NCI-H345 treated with DMSO at 0.1 percent for 48 hours (cell line): Measurements from ENCODE around the gene TMEM106C.

Experiments used
- DNase-seq: peaks from one replicate; lab custom pipeline; 2025; ENCODE audit not compliant: unreplicated experiment; lab: John Stamatoyannopoulos, UW

TMEM106C gene

GRCh38 chr12:47992776-47993175 lies 29.4 kb downstream of the TMEM106C start:
- no peak for DNase-seq

DNA sequence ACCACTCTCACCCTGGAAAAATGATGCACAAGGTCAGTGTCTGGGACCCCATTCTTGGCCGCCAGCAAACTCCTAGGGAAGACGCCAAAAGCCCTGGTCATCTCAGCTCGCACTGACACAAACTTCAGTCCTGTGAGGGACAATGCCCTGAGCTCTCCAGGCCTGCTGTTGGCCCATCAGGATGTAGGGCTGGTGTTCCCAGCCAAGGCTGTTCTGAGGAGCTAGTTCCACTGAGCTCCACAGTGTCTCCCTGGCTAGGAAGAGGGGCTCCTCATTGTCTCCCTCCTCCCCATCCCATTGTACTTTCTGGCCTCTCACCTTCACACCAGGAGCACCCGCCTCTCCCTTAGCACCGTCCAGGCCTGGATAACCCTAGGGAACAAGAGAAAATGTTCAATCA lies 30.1 kb downstream of the TMEM106C start:
- no peak for DNase-seq

DNA sequence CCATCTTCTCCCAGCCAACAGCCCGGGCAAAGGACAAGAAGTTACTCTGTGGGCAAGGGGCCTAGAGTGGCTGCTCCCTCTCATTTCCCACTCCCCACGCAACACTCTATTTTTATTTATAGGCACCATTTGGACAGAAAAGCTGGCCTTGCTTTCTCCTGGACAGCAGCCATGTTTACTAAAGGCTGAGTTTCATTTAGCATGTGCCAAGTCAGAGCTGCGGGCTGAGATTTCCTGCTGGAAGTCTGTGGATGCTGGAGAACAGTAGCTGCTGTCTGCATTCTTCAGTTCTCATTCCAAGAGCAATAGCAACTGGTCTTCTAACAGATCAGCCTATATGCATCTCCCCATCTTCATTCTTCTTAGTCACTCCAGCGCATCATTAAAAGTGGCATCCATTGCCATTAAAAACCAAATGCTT lies 32.6 kb downstream of the TMEM106C start:
- DNase-seq = no peak

DNA sequence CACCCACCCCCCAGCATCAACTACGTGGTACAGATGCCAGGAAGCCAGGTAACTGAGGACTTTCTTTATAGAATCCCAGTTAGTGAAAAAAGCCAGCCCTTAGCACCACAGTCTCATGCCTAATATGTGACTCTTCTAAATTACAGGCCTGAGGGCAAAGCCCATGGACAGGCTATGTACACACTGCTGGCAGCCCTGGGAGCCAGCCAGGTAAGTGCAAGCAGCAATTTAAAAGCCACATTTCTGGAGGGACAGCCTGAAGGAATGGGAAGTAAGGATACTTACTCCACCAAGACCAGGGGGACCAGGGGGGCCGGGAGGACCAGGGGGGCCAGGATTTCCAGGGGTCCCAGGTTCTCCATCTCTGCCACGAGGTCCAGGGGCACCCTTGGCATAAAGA lies 33.9 kb downstream of the TMEM106C start:
- no peak for DNase-seq

GRCh38 chr12:47999816-48000215 lies 36.4 kb downstream of the TMEM106C start:
- no peak for DNase-seq

DNA sequence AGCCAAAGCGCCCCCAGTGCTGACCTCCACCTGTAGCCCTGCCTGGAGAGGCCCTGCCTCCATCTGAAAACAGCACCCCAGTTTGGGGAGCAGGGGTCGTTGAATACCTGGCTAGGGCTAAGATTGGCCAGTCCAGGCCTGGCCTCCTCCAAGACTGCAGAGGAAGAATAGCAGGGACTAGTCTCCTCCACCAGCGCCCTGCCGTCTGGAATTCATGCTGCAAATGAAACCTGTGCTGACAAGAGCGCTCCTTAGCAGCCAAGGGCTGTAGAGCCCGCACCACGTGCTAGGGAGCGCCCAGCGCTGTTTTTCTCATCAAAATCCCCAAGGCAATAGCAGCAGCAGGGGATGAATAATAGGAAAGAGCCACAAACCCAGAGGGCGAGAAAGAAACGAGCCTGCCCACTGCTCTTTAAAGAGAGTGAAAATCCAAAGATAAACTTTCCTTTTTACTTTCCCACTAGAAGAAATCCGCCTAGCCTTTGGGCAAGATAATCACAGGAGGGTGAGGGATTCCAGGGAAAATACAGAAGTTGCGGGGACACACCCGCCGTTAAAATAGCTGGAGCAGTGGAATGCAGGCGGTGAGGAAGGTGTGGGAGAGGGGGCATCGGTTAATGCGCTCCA lies 37.6 kb downstream of the TMEM106C start:
- no peak for DNase-seq

DNA sequence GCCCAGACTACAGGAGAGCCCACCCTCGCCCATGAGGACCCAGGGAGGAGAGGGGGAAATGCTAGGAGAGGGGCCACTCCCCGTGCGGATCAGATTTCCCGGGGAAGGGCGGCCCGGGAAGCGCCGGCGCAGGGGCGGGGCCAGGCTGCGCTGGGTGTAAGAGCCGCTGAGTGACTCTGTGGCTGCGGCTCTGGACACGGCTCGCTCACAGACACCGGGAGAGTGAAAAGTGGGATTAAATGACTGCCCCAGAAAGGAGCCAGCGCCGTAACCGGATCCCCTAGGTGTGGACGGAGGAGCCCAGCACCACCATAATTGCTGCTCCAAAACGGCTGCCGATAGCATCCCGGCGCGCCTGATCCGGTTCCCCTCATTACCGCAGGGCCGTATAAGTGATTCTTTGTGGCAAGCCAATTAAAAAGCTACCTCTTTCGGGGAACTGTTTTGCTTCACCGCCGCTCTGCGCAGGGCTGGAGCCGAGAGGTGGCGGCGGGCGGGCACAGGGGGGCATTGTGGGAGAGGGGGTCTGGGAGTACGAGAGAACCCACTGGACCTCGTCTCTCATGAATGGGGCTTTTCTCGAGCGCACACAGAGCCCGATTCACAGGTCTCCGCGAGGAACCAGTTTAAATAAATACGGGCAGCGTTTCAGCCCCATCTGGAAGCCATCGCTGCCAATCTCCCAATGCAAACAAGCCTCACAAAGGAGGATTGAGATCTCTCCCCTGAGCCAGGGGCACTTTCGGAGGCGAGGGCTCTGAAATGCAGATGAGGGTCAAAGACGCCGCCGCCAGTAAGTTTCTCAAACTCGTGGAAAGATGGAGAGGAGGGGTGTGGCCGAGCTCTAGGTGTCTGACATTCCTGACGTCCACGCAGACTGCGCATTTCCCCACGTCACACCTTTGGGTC lies 38.4 kb downstream of the TMEM106C start:
- DNase-seq = no peak

- DNase-seq = no peak
Measured at GRCh38 chr12:48002414-48002730, 39.0 kb downstream of the TMEM106C start.

- no peak for DNase-seq
Measured at GRCh38 chr12:48002773-48003218, 39.4 kb downstream of the TMEM106C start.

DNA sequence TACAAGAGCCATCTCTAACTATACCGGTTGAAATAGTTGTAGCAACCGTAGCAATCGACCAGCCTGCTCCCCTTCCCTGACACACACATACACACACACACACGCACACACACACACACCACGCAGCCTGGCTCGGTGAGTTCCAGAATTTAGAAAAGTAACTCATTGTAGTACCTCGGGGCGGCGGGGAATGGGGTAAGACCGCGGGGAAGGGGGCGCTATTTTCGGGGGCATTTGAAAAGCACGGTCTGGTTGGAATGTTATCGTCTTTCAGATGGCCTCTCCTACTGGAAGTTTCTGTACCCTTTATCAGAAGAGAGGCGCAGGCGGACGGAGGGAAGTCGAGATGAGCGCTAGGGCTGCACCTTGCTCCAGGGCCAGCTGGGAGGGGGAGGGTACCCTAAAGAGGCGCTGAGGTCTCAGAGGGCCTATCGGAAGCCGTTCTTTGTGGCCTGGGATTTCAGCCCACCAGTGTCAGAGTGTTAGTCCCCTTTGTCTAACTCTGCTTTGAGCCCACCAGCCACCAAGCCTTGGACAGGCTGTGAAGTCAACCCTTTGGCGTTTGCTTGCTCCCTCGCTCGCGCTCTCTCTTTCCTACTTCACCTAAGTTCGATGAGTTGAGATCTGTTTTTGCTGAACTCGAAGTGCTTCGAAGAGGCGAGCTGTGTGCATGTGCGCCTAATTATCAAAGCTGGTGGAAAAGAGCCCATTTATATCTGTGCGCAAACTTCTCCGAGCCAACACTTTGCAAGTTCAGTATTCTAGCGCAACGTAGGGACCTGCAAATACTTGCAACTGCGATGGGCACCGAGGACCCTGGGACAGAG lies 40.0 kb downstream of the TMEM106C start:
- DNase-seq = no peak

GRCh38 chr12:48004053-48004941 lies 40.9 kb downstream of the TMEM106C start, which contains the start of gene COL2A1:
Gene COL2A1 (minus strand): TSS chr12:48004476. CDS start chr12:48004321, 155 bp downstream.
- DNase-seq = no peak

DNA sequence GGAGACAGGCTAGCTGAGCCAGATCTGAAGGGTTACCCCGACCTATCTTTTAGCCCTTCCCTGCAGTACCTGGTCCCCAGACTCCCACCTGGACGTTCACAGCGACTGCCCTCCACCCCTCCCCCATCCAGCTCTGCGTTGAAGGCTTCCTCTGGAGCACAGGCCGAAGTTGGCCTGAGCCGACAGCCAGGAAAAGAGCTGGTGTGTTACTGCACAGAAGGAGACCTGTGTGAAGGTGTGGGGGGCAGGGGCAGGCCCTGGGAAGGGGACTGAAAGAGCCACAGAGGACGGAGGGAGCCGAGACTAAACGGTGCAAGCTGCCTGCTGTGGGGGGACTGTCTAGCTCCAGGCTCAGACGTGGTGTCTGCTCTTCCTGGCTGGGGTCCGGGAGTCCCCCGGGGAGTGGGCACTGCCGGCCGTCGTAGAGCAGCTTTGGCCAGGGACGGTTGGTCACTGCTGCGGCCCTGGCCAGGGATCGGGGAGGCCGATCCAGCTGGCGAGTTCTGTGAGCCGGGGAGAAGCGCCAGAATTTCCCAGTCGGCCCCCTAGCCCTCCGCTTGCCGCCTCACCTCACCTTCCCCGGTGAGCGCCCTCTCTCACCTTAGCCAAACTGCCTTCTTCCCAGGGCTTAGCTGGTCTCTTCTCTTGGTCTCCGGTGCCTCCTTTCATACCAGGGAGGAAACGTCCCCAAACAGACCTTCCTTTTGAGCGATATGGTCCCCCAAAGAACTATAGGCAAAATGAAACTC lies 41.8 kb downstream of the TMEM106C start:
- DNase-seq = no peak

- DNase-seq = no peak
Measured at GRCh38 chr12:48005750-48006021, 42.3 kb downstream of the TMEM106C start.

GRCh38 chr12:48007206-48007605 lies 43.8 kb downstream of the TMEM106C start:
- no peak for DNase-seq

DNA sequence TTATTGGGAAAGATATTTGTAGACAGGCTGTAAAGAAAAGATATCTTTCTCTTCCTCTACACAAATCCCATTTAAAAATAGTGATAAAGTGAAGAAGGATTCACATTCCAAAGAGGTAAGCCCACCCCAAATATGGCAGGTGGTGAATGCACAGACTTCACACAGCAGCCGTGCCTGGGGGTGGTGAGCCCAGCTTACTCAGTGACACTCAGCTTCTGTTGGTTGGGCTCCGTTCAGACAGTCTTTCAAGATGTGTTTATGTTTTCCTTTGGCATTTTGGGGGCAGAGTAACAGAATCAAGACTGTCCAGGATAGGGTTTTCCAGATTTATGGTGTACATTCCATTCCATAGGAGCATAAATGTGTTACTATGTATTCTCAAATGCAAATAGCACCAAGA lies 45.0 kb downstream of the TMEM106C start:
- no peak for DNase-seq

DNA sequence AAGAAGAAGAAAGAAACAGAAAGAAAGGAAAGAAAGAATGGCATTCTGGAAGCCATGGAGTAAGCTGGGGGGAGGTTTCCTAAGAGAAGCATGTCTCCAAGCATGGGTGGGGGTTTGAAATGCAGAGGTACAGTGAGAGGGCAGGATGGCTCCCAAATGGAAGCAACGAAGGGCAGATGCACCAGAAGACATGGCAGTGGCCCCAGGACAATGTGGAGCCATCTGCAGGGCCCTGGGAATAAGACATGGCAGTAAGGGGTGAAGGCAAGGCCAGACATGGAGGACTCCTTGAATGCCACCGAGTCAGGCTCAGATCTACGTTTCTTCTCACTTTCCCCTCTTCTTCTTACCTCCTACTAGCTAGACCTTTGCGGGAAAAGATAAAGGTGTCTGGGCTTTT lies 45.6 kb downstream of the TMEM106C start:
- DNase-seq = no peak

DNA sequence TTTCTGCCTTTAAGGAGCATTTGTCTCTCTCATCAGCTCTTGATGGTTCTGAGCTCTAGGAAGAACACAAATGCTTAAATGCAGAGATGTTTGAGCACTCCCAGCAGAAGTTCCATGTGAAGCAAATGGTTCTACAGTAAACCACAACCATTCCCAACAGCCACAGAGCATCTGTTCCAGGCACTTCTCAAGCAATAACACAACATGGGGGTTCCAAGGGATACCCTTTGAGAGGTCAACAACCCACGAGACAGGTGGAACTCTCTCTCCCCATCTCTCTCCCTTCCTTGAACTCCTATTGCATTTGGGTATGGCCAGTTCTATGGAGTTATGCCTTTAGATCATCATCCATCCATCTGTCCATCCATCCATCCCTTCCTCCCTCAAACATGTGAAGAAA lies 46.1 kb downstream of the TMEM106C start:
- no peak for DNase-seq

DNA sequence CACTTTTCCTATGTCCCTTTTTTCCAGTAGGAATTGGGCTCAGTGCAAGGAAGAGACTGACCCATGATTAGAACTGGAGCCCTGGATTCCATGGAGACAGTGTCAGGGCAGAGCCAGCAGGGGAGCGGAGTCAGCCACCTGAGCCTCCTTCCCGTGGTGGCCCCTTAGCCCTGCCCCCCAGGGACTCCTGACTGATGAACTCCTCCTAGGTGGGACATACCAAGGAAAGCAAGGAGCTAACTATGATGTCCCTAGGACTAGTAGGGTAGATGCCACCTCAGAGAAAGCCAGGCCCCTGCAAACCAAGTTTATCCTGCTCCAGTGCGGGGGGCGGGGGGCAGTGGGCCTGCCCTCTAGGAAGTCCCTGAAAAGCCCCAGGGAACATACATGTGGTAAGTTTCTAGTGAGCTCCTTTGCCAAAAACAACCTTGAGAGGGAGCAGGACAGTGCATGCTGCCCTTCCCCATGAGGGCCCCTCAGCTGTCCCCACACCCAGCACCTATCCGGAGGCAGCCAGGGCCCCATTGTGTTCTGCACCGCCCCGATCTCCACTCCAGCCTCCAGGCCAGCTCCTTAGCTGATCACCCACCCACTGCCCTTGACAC lies 47.1 kb downstream of the TMEM106C start:
- no peak for DNase-seq

DNA sequence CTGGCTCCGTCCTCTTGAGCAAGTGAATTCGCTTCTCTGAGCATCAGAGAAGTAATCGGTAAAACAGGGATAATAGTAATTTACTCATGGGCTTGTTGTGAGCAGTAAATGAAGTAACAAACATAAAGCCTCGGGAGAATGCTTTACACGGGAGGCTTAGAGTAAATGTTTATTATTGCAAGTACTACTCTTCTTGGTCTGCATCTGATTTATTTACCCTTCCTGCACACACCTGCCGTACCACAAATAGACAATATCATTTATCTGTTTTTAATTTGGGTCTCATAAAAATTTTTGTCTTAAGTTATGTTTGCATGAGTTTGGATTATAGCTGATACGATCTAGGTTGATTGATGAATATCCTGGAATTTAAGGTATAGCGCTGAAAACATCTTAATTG lies 48.7 kb downstream of the TMEM106C start:
- DNase-seq = no peak

DNA sequence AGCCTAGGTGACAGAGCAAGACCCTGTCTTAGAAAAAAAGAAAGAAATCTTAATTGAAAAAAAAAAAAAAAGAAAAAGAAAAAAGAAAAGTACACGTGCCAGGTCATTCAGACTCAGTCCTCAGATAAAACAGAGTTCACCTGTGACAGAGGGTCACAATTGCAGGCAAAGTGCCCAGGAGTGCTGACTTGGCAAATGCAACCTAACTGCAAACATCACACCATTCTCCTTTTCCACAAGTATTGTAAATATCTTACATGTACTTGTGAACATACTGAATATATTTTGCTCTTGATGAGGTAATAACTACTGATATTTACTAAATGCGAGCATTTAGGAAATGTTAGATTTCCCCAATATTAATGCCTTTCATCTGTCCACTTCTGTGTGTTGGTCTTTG lies 49.9 kb downstream of the TMEM106C start:
- DNase-seq = no peak
